IPS-NIHi7 (cell line): Measurements from ENCODE around the gene TSSK6.

ENCODE experiments used
- DNase-seq: peaks from one replicate; pipeline ENCODE4 v3.0.0; 2012; ENCODE audit warnings: mixed read lengths; ENCODE audit errors: extremely low spot score

The TSSK6 gene

DNA sequence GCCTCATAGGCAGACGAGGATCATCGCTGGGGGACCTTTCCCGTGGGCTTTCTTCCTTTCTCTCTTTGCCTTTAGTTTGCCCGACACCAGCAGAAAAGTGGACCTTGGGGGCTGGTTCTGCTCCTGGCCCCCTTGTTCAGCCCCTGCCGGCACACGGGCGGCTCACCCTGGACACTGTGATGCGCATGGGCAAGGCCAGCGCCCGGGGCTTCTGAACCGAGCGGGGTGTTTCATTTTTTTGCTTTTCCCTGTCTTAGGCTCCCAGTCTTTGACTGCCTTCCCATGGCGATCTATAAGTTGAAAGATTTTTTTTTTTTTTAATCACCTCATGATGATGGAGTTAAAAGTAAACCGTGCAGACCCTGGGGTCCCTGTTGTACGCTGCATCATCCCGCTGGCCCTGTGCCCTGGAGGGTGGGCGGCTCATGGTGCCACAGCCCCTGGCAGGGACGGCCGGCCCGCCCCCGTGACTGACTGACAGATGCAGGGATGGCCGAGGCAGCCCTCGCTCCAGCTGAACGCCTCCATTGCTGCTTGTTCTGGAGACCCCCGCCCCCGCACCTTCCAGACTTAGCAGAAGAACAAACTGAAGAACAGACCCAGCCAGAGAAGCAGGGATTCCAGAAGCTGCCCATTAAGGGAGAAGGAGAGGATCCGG lies 9.6 kb downstream of the TSSK6 start:
- DNase-seq, result no peak

DNA sequence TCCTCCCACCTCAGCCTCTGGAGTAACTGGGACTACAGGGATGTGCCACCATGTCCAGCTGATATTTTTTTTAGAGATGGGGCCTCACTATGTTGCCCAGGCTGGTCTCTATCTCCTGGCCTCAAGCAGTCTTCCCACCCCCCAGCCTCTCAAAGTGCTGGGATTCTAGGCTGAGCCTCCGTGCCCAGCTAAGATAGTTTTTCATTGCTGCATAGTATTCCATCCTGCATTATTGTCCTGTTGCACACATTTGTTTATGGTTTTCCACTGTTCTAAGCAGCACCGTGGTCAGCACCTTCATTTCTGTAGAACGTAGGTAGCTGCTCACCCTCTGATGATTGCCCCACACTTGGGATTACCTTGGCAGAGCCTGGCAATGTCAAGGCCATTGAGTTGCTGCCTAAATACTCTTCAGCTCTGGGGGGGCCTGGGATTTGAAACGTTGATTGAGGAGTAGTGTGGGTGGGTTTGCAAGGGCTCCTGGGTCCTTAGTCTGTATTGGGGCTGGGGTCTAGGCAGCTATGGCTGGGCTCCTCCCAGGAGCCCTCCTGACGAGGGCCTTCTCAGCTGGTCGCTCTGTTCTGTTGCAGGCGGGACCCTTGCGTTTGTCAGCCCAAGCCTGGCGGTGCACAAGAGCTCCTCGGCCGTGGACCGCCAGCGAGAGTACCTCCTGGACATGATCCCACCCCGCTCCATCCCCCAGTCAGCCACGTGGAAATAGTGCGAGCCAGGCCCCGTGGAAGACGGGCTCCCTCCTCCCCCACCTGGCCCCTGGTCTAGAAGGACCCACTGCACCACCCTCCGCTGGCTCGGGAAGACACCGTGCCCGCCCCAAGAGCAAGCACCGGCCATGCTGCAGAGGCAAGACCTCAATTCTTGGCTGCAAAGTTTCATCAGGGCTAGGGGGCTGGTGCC lies 10.3 kb downstream of the TSSK6 start:
- DNase-seq, result no peak

DNA sequence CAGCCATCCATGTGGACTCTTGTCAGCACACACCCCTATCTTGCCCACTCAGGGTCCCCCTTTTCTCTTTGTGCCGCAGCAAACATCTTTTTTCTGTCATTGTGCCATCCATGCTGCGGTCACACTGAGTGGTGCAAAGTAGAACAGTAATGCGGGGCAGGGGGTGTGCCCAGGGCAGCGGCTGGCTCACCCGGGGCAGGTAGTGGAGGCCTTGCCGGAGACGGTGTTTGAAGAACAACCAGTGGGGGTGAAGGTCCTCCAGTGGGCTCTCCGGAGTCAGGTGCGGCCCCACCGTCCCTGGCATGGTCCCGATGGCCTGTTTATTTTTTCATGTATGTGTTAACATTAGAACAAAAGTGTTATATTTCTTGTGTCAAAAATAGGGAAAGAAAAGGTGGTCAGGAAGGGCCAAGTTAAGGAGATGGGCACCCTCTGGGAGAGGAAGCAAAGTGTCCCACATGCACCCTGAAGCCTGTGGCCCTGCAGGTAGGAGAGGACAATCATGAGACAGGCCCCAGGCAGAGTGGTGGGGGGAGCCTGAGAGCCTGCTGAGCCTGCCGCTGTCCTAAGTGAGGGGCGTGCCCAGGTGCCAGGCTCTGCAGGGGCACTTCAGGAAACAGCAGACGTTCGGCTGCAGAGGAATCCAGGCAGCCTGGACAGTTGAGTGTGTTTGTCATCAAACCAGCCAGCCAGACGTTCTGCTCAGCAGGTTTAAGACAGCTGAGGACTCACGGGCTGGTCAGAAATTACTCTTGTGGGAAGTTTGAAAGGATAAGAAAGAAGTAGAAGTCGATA lies 12.3 kb downstream of the TSSK6 start:
- DNase-seq, result no peak

DNA sequence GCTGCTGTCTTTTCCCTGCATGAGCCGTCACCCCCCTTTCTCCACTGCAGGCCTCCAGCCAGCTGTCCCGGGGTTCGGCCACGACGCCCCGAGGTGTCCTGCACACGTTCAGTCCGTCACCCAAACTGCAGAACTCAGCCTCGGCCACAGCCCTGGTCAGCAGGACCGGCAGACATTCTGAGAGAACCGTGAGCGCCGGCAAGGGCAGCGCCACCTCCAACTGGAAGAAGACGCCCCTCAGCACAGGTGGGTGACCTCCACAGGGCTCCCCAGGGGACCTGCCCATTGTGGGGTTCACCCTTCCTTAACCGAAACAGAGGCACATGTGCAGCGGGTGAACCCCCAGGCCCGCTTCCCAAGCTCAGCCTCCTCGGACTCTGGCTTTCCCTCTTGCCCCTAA lies 13.1 kb downstream of the TSSK6 start:
- no peak for DNase-seq

DNA sequence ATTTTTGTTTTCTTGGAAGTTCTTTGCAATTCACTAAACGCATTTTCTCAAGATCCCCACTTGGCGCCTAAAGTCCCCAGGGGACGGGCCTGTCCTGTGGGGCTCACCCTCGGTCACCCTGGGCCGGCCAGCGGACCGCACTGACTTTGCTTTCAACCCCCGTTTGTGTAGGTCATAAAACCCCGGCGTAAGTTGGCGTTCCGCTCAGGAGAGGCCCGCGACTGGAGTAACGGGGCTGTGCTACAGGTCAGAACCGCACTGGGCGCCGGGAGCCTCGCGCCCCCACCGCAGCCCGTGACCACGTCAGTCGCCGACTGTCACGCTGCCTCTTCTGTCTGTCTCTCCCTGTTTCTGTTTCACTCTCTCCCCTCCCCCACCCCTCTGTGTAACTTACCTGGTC lies 13.6 kb downstream of the TSSK6 start:
- DNase-seq, result no peak

DNA sequence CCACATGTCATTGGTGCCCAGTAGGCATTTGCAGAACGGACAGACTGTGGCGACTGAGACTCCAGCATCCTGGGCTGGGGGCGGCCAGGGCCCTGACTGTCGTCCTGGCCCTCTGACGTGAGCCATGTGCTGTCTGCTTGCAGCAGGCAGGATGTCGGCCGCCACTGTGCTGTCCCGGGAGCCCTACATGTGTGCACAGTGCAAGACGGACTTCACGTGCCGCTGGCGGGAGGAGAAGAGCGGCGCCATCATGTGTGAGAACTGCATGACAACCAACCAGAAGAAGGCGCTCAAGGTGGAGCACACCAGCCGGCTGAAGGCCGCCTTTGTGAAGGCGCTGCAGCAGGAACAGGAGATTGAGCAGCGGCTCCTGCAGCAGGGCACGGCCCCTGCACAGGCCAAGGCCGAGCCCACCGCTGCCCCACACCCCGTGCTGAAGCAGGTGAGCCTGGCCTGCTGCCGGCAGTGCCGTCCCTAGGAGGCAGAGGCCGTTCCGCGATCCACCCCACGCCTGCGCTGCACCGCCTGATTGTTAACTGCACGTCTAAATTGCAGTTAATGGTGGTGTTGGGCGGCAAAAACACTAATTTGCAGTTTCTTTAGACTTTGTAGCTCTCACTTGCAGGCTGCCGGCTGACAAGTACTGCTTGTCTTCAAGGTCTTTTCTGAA lies 14.2 kb downstream of the TSSK6 start:
- DNase-seq, result no peak

DNA sequence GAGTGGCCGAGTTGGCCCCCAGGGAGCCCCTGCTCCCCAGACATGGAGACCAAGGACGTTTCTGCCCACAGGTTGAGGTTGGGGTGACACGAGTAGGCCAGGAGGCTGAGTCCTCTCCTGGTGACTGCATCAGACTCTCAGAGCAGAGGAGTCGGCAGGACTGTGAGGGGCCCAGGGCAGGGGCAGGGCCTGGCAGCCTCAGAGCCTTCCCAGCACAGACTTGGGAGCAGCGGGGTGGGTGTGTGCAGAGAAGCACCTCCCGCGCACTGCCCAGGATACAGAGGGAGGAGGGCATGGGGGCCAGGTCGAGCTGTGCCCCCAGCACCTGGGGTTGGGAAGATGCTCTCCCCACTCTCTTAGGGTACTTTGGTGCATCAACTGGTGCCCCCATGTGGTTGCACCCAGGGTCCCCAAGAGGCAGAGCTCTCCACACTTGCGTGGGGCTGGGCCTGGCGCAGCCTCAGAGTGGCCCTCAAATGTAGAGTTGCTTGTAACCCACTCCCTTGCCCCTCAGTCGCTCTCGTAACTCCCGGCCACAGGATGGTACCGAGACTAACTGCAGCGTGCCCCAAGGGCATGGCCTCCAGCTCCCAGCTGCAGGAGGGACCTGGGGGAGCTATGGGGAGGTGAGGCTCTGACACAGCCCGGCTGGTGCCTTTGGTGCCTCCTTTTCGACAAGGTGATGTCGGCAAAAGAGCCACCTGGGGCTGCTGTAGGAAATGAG lies 15.9 kb downstream of the TSSK6 start:
- no peak for DNase-seq

DNA sequence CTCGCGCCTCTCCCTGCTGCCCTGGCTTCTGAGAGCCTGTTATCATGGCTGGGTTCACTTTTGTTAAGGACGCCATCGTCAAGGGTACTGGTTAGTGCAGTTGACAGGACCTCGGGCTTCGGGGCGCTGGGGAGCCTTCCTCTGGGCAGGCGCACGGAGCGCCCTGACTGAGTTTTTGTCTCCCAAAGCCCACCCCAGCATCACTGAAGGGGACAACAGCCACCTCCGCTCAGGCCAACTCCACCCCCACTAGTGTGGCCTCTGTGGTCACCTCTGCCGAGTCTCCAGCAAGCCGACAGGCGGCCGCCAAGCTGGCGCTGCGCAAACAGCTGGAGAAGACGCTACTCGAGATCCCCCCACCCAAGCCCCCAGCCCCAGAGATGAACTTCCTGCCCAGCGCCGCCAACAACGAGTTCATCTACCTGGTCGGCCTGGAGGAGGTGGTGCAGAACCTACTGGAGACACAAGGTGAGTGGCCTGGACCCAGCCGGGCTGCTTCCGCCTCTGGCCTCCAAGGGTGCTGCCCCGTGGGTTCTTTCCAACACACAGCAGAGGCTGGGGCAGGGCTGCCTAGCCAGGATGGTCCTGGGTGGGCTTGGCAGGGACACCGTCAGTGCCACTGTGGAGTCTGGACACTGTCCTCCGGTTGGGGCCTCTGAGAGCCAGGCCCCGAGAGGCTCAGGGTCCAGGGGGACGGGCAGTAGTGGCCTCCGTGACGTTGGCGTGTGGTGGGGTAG lies 16.9 kb downstream of the TSSK6 start:
- no peak for DNase-seq

DNA sequence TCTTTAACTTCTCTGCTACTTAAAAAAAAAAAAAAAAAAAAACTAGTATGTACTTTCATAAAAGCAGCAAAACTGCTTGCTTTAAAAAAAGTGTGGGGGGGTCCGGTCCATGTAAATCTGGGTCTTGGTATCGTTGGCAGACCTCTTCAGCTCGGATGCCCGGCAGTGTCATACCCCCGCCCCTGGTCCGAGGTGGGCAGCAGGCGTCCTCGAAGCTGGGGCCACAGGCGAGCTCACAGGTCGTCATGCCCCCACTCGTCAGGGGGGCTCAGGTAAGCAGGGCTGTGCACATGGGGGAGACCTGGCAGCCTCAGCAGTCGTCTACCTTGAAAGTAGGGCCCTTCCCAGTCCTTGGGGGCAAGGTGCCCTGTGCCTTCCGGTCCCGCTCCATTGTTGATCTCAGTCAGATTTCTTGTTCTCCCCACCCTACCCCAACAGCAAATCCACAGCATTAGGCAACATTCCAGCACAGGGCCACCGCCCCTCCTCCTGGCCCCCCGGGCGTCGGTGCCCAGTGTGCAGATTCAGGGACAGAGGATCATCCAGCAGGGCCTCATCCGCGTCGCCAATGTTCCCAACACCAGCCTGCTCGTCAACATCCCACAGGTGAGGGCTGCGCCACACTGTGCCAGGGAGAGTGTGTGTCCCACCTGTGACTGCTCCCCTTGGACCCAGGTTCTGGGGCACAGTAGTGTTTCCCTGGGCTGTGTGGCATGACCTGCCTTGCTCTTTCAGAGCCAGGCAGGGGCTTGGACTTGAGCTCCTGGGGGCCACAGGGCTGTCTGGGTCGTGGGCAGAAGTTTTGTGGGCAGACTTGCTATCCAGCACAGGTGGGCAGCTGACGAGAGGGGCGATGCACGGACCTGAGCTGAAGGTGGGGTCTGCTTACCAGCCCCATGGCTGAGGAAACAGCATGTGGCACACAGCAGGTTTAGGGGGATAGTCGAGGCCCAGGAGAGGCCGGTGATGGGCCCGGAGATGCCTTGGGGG lies 19.4 kb downstream of the TSSK6 start:
- no peak for DNase-seq

DNA sequence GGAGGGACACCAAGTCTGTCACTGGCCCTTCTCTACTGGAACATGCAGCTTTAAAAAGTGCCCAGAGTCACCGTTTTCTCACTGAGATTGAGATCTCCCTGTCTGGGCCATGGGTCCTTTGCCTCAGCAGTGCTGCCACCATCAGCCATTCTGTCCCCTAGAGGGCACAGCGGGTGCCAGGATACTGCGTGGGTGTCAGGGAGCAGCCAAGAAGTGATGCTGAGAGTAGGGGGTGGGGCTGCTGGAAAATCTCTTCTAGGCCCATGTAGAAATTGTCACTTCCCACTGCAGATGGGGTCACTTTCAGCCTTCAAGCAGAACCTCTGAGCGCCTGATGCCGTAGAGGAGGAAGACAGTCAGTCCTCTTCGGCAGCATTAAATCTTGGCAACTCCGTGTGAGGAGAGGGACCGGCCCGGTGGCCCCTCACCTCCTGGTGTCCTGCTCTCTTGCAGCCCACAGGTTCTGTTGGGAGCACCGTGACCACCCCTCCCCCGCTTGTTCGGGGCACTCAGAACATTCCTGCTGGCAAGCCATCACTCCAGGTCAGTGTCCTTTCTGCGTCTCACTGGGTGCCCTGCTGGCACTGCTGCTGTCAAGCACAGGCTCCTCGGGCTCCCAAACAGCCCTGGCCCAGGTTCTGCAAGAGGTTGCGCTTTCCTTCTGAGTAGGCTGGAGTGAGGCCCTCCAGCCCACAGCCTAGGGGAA lies 21.4 kb downstream of the TSSK6 start:
- no peak for DNase-seq

DNA sequence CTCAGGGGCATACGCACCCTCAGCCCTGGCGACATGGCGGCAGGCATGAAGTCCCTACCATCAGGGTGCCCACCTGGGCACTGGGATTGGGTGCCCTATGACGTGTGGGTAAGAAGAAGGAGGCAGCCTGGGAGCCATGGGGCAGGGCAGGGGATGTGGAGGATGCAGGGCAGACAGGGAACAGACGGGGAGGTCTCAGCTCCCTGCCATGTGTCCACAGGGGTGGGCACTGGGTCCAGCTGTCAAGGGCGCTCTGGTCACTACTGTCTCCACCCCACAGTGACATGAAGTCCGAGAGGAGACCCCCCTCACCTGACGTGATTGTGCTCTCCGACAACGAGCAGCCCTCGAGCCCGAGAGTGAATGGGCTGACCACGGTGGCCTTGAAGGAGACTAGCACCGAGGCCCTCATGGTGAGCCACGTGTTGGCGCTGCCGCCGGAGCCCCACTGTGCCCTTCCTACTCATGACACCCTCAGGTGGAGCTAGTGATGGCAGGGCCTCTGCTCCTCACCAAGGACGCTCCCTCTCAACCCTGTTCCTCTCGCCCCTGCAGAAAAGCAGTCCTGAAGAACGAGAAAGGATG lies 23.2 kb downstream of the TSSK6 start:
- DNase-seq, result no peak

DNA sequence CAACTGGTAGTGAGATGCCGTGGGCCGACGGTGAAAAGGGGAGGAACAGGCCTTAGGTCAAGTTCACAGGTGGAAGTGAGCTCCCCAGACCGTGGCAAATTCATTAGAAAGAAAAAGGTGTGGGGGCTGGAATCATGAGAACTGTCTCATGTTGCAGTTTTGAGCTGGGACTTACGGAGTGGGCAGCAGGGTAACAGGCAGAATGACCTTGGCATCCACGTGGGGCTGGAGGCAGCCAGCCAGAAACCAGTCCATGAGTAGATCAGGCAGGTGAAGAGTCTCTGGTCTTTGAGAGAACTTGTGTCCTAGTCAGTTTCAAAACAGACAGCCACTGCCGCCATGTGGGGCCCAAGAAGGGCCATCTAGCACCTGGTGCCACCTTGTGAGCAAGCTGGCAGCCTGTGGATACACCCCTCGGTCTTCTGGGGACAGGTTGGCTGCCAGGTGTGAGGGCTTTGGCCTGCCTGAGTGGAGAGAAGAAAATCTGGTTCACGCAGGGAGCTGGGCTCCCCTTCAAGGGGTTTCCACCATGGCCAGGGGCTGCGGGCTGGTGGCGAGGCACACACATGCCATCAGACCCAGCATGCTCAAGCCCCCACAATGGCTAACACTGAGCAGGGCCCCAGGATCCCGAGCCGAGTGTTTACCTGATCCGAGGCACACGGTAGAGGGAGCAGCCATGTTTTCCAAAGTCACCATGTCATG lies 23.9 kb downstream of the TSSK6 start:
- DNase-seq, result no peak

DNA sequence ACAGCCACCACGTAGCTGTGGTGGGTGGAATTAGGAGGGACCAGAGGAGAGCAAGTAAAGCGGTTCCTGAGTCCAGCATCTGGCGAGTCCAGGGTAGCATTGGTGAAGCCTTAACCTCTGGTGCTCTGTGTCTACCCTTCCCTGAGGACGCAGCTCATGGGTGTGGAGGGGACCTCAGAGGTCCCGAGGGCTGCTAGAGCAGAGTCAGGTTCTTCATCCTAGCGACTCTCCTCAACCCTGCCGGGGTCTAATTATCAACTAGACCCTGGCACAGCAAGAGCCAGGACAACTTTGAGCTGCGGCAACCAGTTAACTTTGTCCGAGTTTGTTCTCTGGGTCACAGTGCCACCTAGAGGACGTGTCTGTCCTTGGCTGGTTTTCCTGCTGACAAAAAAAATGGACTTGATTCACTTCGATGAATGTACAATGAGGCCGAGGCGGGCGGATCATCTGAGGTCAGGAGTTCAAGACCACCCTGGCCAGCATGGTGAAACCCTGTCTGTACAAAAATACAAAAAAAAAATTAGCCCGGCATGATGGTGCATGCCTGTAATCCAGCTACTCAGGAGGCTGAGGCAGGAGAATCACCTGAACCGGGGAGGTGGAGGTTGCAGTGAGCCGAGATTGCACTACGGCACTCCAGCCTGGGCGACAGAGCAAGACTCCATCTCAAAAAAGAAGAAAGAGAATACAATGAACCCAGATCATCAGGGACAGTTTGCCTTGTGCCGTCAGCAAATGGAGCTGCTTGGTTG lies 25.0 kb downstream of the TSSK6 start:
- DNase-seq, result peak; percentile 87

DNA sequence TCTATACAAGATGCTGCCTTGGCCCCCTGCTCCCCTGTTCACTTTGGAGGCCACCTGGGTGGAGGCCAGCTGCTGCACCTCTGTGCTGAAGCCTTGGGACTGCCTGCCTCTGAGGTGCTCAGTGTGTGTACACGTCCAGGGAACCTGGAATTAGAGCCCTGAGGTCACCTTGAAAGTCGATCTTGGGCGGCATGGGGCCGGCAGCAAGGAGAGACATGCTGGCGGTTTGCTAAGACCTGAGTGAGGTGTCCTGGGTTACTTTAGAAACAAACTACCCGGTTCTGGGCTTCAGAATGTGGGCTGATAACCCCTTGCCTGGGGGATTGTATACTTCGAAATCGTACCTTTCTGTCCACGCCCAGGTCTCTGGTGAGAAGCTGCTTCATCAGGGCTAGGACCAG lies 25.5 kb downstream of the TSSK6 start:
- DNase-seq, result no peak

DNA sequence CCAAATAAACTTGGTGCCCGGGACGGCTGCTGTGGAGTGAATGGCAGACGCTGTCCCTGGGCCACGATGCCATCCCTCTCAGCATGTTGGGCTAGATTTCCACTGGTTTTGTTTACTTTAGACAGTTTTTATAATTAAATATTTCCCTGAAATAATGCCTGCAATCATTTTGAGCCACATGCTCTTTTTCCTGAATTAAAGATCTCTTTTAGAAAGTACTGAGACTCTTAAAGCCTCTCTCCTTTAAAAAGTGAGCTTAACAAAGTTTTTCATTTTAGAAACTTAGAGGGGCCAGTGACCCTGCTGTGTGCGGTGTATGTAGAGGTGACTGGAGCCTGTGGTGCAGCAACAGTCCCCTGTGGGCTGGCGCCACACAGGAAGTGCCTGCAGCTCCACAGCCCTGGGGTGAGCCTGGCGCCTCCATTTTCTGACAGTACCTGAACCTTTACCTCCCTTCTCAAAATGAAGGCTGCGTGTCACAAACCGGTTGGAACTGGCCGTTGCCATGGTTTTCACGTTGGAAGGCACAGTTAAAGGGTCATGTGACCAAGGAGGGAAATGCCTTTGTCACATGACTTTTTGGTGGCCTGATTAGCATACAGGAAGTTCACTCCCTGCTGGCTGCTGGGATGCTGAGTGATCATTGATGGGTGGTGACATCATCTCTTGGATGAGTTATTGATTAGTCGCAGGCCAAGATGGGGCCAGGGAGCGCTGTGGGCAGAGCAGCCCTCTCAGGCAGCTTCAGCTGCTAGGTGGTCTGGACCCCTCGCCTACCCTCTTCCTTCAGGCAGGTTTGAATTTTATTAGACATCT lies 26.3 kb downstream of the TSSK6 start:
- DNase-seq, result peak; percentile 84
